ENCODE measurements around the gene CD55.

CD55 gene

DNA sequence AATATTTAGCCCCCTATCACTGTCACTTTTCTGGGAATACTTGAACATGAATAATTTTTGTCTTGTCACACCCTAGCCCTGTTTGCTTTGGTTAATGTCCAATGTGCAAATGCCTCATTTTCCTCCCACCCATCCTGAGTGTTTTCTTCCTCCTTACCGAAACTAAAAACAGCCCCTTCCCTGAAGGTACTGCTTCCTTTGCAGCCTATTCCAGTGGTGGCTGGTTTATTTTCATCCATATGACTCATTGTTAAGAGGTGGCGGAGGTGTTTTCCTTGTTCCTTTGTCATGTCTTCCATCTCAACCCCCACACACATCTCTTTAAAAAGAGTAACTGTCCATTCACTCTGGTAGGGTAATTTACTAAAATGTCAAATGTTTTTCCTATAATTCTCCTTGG is 40.4 kb downstream of the CD55 start:
- Histone ChIP-seq H3K4me2 (ENCODE audit: low read length) (no peak overlapping the region), H3K4me1 (no peaks in the 10 kb centered on the region), H3K9me3 (ENCODE audit: control insufficient read depth, low read length) (no peaks in the 10 kb centered on the region), H2AFZ (no peak overlapping the region), H3K36me3 (ENCODE audit: control insufficient read depth, insufficient read depth, low read length) (no peaks in the 10 kb centered on the region), H3K9ac (no peak overlapping the region), H3K79me2 (no peaks in the 10 kb centered on the region), H3K27me3 (ENCODE audit: control insufficient read depth, insufficient read depth, low read length) (no peaks in the 10 kb centered on the region), H3K4me3 (ENCODE audit: low read depth, low read length) (no peak overlapping the region), H3K27ac (no peak overlapping the region)
- TF ChIP-seq, protein P1, sequence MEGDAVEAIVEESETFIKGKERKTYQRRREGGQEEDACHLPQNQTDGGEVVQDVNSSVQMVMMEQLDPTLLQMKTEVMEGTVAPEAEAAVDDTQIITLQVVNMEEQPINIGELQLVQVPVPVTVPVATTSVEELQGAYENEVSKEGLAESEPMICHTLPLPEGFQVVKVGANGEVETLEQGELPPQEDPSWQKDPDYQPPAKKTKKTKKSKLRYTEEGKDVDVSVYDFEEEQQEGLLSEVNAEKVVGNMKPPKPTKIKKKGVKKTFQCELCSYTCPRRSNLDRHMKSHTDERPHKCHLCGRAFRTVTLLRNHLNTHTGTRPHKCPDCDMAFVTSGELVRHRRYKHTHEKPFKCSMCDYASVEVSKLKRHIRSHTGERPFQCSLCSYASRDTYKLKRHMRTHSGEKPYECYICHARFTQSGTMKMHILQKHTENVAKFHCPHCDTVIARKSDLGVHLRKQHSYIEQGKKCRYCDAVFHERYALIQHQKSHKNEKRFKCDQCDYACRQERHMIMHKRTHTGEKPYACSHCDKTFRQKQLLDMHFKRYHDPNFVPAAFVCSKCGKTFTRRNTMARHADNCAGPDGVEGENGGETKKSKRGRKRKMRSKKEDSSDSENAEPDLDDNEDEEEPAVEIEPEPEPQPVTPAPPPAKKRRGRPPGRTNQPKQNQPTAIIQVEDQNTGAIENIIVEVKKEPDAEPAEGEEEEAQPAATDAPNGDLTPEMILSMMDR (IDR thresholded peaks at IDR 0.05), result no peak

DNA sequence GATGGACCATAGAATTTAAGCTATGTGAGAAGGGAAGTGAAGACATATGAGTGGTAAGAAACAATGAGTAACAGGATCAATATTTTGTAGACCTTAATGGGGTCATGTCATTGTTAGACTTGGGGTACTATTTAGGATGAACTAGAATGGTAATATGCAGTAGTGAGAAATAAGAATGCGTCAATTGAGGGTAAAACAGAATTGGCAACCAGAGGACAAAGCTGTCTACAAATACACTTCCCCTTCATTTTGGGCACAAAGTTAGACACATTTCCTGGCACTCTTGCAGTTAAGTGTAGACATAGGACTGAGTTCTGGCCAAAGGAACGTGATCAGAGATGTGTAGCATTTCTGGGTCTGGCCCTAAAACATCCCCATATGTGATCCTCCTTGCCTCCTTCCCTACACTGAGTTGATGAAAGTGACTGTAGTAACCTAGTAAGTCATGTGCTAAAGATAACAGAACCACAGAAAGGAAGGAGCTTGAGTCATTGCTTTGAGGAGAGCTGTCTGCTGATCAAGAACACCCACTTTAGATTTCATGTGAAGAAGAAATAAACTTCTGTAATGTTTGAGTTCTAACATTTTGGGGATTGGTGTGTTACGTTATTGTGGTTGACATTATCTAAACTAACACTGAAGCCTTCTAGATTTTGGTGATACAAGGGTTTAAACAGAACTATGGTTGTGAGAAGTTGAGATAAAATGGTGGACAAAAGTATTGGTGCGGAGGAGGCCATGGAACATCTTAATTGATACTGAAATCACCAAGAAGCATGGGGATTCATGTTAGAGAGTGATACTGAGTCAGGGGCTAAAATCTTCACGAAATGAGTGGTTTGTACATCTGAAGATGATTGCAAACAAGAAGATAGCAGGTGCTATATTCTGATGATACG is 41.7 kb downstream of the CD55 start:
- Histone ChIP-seq H3K9ac (no peak overlapping the region), H3K9me3 (ENCODE audit: control insufficient read depth, low read length) (no peaks in the 10 kb centered on the region), H2AFZ (no peak overlapping the region), H3K79me2 (no peaks in the 10 kb centered on the region), H3K4me2 (ENCODE audit: low read length) (no peak overlapping the region), H3K27ac (no peak overlapping the region), H3K4me1 (no peaks in the 10 kb centered on the region), H3K4me3 (ENCODE audit: low read depth, low read length) (no peak overlapping the region), H3K36me3 (ENCODE audit: control insufficient read depth, insufficient read depth, low read length) (no peaks in the 10 kb centered on the region), H3K27me3 (ENCODE audit: control insufficient read depth, insufficient read depth, low read length) (no peaks in the 10 kb centered on the region)
- TF ChIP-seq, protein P1 (IDR thresholded peaks at IDR 0.05), result no peak

DNA sequence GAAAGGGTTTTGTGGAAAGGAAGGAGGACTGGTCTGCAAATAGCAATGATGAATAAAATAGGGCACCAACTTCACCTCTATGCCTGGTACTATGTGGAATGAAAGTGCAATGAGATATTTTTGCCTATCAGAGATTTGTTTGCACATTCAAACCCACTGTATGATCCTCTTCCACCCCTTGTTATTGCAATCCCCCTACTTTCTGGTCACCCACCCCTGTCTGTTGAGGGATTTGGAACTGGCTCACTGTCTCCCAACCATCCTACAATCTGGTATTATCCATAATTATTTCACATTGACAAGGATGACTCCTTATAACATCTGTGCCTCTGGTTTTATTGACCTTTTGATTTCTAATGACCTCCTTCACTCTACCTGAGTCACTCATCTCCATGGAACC is 42.4 kb downstream of the CD55 start:
- Histone ChIP-seq H3K4me1 (no peaks in the 10 kb centered on the region), H3K79me2 (no peaks in the 10 kb centered on the region), H3K4me3 (ENCODE audit: low read depth, low read length) (no peak overlapping the region), H3K9ac (no peak overlapping the region), H3K27me3 (ENCODE audit: control insufficient read depth, insufficient read depth, low read length) (no peaks in the 10 kb centered on the region), H3K27ac (no peak overlapping the region), H3K36me3 (ENCODE audit: control insufficient read depth, insufficient read depth, low read length) (no peaks in the 10 kb centered on the region), H3K9me3 (ENCODE audit: control insufficient read depth, low read length) (no peaks in the 10 kb centered on the region), H2AFZ (no peak overlapping the region), H3K4me2 (ENCODE audit: low read length) (no peak overlapping the region)
- TF ChIP-seq, protein P1 (IDR thresholded peaks at IDR 0.05), result no peak

DNA sequence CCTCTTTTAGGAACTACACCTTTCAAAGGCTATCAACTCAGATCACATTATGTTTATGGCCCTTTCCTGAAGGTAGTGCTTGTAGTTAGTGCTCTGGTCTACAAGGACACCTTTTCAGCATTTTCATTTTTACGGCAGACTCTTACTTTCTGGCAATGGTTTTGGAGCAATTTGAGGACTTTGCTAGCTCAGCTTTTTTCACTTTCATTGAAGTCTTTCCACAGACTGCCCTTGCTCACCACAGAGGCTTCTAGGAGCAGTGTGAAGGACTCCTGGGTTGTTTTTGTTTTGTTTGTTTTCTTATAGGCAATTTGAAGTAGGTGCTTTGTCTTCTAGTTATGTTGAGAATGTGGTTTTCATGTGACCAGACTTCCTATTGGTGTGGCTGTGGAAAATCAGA is 43.1 kb downstream of the CD55 start:
- no peak overlapping the region for H3K4me3 ChIP-seq (ENCODE audit: low read depth, low read length)
- TF ChIP-seq, protein P1 (IDR thresholded peaks at IDR 0.05), result no peak
- H3K4me1 ChIP-seq, result no peaks in the 10 kb centered on the region
- no peaks in the 10 kb centered on the region for H3K9me3 ChIP-seq (ENCODE audit: control insufficient read depth, low read length)
- H3K4me2 ChIP-seq (ENCODE audit: low read length), result no peak overlapping the region
- no peak overlapping the region for H3K27ac ChIP-seq
- H3K79me2 ChIP-seq, result no peaks in the 10 kb centered on the region
- no peak overlapping the region for H2AFZ ChIP-seq
- no peaks in the 10 kb centered on the region for H3K36me3 ChIP-seq (ENCODE audit: control insufficient read depth, insufficient read depth, low read length)
- H3K27me3 ChIP-seq (ENCODE audit: control insufficient read depth, insufficient read depth, low read length), result no peaks in the 10 kb centered on the region
- H3K9ac ChIP-seq, result no peak overlapping the region

DNA sequence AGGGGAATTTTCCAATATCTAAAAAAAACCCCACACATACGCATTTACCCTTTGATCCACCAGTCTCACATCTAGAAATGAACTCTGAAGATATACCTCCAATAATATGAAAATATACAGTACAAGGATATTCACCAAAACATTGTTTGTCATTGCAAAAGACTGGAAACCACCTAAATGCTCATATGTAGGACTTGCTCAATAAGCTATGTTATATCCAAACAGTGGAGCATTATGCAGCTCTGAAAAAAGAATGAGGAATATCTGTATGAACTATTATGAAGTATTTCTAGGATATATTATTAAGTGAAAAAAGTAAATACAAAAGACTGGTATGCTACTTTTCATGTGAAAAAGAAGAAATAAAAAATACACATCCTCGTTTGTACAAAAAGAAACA is 43.6 kb downstream of the CD55 start:
- Histone ChIP-seq H3K36me3 (ENCODE audit: control insufficient read depth, insufficient read depth, low read length) (no peaks in the 10 kb centered on the region), H3K4me1 (no peaks in the 10 kb centered on the region), H3K9me3 (ENCODE audit: control insufficient read depth, low read length) (no peaks in the 10 kb centered on the region), H3K4me2 (ENCODE audit: low read length) (no peak overlapping the region), H3K4me3 (ENCODE audit: low read depth, low read length) (no peak overlapping the region), H2AFZ (no peak overlapping the region), H3K79me2 (no peaks in the 10 kb centered on the region), H3K27ac (no peak overlapping the region), H3K9ac (no peak overlapping the region), H3K27me3 (ENCODE audit: control insufficient read depth, insufficient read depth, low read length) (no peaks in the 10 kb centered on the region)
- TF ChIP-seq, protein P1 (IDR thresholded peaks at IDR 0.05), result no peak

All from parathyroid adenoma (tissue), 2 donors.